Stimulated activated effector memory CD8-positive, alpha-beta T cell treated with anti-CD3 and anti-CD28 coated beads, Interleukin-12 subunit alpha, Interleukin-12 subunit beta, amount 100 ng/mL, for 72 hours (primary cell): ENCODE results near the gene ST8SIA4.
A peak's percentile ranks its signal among the peaks of the same experiment; 100 is the strongest.

Source experiments
- ATAC-seq: fragments of 150-1000 bp; cut with Tn5 transposase; 2 replicates; pipeline ENCODE4 v1.10.0; 2021
- DNase-seq, 2 donors: peaks; one replicate each; pipeline ENCODE4 v3.0.0; 2021 to 2022; ENCODE audit warnings: low spot score in 2 of 2
- H3K27ac Mint-ChIP-seq: one replicate; pipeline ENCODE4 v1.8.0; 2022; ENCODE audit warnings: mild to moderate bottlenecking, mixed read lengths
- H3K36me3 Mint-ChIP-seq: one replicate; pipeline ENCODE4 v1.8.0; 2022; ENCODE audit warnings: mild to moderate bottlenecking, mixed read lengths
- H3K4me1 Mint-ChIP-seq: one replicate; pipeline ENCODE4 v1.8.0; 2022; ENCODE audit warnings: mixed read lengths
- H3K4me3 Mint-ChIP-seq: one replicate; pipeline ENCODE4 v1.8.0; 2022; ENCODE audit warnings: mild to moderate bottlenecking, mixed read lengths
- H3K9me3 Mint-ChIP-seq: one replicate; pipeline ENCODE4 v1.8.0; 2022; ENCODE audit warnings: mixed read lengths

ST8SIA4 gene, protein sequence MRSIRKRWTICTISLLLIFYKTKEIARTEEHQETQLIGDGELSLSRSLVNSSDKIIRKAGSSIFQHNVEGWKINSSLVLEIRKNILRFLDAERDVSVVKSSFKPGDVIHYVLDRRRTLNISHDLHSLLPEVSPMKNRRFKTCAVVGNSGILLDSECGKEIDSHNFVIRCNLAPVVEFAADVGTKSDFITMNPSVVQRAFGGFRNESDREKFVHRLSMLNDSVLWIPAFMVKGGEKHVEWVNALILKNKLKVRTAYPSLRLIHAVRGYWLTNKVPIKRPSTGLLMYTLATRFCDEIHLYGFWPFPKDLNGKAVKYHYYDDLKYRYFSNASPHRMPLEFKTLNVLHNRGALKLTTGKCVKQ

DNA sequence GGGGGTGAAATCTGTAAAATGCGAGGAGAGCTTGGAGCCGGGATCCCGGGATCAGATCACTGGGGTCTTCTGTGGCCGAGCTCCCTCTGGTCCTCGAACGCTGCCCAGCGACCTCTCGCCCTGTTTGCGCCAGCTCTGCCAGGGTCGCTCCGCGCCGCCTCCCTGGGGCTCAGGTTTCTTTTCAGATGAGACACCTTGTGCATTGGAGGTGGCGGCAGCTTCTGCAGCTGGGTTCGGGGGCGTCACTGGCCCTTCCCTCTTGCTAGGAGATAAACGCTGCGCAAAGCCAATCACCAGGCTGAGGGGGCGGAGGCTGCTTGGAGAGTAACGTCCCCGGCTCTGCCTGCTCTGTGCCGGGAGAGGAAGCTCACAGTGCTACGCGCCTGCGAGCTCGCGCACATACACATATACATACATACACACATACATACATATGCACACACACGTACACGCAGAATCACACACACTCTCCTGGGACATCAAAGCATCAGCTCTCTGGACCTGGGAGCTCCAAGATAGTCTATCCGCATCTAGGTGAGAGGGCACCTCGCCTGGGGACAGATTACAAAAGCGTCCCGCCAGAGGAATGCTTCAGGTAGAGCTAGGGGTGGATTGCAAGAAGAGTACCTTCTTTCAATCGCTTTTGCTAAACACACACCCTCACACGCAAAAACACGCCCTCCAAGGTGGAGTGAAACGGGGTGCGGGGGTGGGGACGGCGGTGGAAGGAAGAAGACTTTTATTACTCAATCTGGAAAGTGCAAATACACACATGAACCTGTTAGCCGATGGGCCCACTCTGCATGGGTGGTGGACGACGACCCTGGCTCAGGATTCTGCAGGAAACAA, at the start of gene ST8SIA4:
Gene ST8SIA4, minus strand, starts transcription at position 244 of the 849 bp plus-strand sequence. CDS start 327 bp downstream, outside the sequence.
- H3K36me3 Mint-ChIP-seq: peaks cover 63% of the 10 kb centered on the region
- H3K4me1 Mint-ChIP-seq: peaks cover 47% of the 10 kb centered on the region
- DNase-seq: peak; percentile 71 to 92
- peak within 1 kb of the TSS; percentile 100 for H3K27ac Mint-ChIP-seq
- no peaks in the 10 kb centered on the region for H3K9me3 Mint-ChIP-seq
- ATAC-seq: peak; percentile 81
- H3K4me3 Mint-ChIP-seq: peak within 1 kb of the TSS; percentile 100

DNA sequence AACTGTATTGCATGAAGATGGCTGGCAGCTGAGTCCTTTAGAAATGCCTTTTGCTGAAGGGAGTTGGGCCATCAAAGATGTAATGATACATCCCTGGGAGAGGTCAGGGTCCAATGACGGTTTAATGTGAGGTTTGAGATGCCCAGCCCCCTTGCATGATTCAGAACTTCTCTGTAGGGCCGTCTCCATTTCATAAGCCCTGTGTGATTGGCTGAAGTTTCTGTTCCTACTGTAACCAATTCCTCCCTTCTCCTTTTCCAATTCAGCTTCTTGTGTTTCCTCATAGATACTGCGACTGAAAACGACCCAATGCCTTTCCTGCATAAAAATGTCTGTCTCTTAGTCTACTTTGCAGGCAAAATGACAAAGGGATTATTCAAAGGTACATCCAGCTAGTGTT, 47.9 kb upstream of the ST8SIA4 start:
- no peak for ATAC-seq
- H3K4me1 Mint-ChIP-seq: no peaks in the 10 kb centered on the region
- DNase-seq: no peak
- H3K9me3 Mint-ChIP-seq: peaks cover 10% of the 10 kb centered on the region
- no peaks in the 10 kb centered on the region for H3K36me3 Mint-ChIP-seq
- H3K4me3 Mint-ChIP-seq: no peak overlapping the region
- H3K27ac Mint-ChIP-seq: no peak overlapping the region

- Mint-ChIP-seq H3K4me3 (no peak overlapping the region), H3K9me3 (no peaks in the 10 kb centered on the region), H3K4me1 (peaks cover 24% of the 10 kb centered on the region), H3K27ac (no peak overlapping the region), H3K36me3 (peaks cover 8% of the 10 kb centered on the region)
- ATAC-seq (peak; percentile 78), DNase-seq (no peak)
These were observed 10.2 kb upstream of the ST8SIA4 start for GRCh38 chr5:100913298-100913697.

GRCh38 chr5:100909034-100909433, 6.0 kb upstream of the ST8SIA4 start:
- DNase-seq: no peak
- Mint-ChIP-seq H3K4me1 (peaks cover 52% of the 10 kb centered on the region), H3K4me3 (no peak overlapping the region), H3K27ac (no peak overlapping the region), H3K36me3 (peaks cover 7% of the 10 kb centered on the region), H3K9me3 (no peaks in the 10 kb centered on the region)
- no peak for ATAC-seq

DNA sequence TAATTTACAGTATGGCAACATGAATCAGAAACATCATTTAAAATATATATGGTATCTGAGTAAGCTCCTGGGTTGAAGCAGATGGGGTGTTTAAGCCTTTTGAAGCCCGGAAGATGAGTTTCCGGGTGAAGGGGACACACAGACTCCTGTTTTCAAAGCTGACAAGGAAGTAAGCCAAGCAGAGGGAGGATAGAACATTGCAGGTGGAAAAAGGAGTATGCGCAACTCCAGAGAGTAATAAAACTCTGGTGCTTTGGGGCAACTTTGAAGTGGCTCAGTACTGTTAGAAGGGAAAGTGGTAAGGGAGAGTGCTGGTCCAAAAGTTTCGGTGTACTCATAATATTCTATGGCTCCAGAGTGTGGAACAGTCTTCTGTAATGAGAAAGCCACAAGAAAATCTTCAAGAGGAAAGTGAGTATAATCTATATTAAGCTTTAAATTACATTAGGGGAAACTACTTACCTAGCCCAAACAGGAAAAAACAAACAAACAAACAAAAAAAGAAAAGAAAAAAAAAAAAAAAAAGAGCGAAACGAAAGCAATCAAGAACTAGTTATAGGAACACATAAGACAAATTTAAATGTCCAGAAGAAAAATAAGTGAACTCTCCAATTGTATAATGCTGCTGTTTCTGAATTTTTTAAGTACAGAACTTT, 2.3 kb upstream of the ST8SIA4 start:
- DNase-seq (peak in 1 of 2 donors; percentile 58), ATAC-seq (no peak)
- peaks cover 45% of the 10 kb centered on the region for H3K4me1 Mint-ChIP-seq

GRCh38 chr5:100904259-100904861, 1.3 kb upstream of the ST8SIA4 start:
- H3K9me3 Mint-ChIP-seq: no peaks in the 10 kb centered on the region
- ATAC-seq (peak; percentile 39), DNase-seq (peak; percentile 17 to 78)
- H3K4me3 Mint-ChIP-seq: peak overlapping the region; percentile 100
- H3K36me3 Mint-ChIP-seq: peaks cover 52% of the 10 kb centered on the region
- peaks cover 45% of the 10 kb centered on the region for H3K4me1 Mint-ChIP-seq
- H3K27ac Mint-ChIP-seq: peak overlapping the region; percentile 100

More for the DNA sequence above, 2.3 kb upstream of the ST8SIA4 start:
- Mint-ChIP-seq H3K4me3 (peak overlapping the region; percentile 100), H3K27ac (peak overlapping the region; percentile 100), H3K36me3 (peaks cover 42% of the 10 kb centered on the region), H3K9me3 (no peaks in the 10 kb centered on the region)

DNA sequence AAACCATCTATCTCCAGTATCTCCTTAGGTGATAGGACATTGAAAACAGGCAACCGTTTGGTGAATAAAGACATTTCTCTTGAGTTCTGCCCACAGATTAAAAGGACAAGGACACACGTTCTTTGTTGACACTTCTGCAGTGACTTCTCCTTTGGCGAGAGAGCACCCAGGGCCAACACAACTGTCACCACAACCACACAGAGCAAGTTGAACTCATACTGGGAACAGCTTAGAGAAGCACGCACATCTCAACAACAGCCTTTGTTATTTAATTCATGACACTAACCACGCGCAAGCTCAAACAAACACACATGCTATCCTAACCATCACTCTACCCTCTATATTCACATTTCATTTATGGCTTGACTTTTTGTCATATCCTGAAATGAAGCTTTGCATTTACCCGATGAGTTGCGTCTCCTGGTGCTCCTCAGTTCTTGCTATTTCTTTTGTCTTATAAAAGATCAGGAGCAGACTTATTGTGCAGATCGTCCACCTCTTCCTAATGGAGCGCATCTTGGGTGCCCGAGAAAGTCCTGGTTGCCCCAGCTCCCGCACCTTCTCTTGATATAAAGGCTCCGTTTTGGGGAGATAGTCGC, 543 bp downstream of the ST8SIA4 start:
- peak overlapping the region; percentile 100 for H3K27ac Mint-ChIP-seq
- peaks cover 70% of the 10 kb centered on the region for H3K36me3 Mint-ChIP-seq
- peak overlapping the region; percentile 100 for H3K4me3 Mint-ChIP-seq
- H3K4me1 Mint-ChIP-seq: peaks cover 40% of the 10 kb centered on the region
- DNase-seq (peak; percentile 18 to 70), ATAC-seq (peak; percentile 49)
- no peaks in the 10 kb centered on the region for H3K9me3 Mint-ChIP-seq

DNA sequence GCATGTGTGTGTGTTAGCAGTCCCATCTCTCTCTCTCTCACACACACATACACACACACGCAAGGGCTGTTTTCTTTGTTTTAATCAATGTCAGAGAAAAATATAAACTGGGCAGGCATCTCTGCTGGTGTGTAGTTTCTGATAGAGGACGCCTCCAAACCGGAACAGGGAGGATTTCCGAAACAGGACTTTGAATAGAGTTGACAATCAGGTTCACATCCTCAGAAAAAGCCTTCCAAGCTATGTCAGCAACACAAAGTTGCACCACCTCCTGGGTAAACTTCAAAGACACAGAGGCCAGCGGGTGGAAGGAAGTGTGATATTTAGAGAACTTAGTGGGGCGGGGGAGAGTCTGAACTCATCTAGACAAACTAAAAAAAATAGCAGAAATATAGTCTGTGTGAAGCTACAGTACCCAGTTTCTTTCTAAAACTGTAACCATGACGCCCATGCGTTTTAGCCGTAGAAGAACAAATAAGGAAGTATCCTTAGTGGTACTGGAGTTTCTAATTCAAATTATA, 1.2 kb downstream of the ST8SIA4 start:
- Mint-ChIP-seq H3K9me3 (no peaks in the 10 kb centered on the region), H3K4me3 (peak overlapping the region; percentile 100), H3K36me3 (peaks cover 77% of the 10 kb centered on the region), H3K4me1 (peaks cover 37% of the 10 kb centered on the region), H3K27ac (peak overlapping the region; percentile 100)
- DNase-seq: peak; percentile 24 to 69
- ATAC-seq: no peak

DNA sequence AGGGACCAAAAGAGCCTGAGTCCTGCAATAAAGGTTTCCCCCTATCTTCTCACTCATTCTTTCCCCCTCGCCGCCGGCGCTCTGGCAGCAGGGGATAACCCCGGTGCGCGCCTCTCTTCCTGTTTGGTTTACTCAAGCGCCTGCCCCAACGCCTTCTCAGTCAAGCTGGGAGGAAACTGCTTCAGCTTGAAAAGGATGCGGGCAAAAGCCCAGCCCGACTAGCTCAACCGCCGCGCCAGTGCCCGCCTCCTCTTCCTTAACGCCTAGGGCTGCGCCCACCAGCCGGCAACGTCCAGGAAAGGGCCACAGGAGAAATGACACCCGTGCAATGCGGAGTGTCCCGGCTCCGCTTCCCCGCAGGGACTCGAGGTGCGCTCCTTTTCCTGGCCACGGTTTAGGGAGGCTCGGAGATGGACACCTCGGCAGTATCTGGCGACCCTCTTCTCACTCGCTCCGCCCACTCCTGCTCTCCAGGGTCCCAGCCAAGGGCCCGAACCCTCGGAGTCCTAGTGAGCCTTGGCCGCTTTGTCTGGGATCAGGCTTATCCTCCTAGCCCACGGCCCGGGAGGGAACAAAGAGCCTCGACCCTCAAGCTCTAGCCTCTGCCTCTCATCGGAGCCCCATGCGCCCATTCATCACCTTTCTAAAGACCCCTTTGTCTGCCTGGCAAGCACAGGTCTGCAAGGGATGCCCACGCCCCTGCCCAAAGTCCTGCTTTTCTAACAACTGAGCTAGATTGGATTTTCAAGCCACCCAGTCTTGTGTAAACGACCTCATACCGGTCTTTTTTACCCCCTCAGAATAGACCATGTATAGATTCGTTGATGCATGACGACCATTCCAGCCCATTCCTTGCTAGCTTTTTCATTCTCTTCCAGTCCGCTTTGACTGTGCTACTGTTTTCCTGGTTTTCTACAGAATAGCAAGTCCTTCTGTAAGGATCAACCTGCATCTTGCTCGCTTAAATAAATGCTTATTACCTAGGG, 2.0 kb downstream of the ST8SIA4 start:
- ATAC-seq: peak; percentile 75
- Mint-ChIP-seq H3K27ac (peak overlapping the region; percentile 100), H3K36me3 (peaks cover 85% of the 10 kb centered on the region), H3K9me3 (no peaks in the 10 kb centered on the region), H3K4me1 (peaks cover 39% of the 10 kb centered on the region), H3K4me3 (peak overlapping the region; percentile 100)
- peak; percentile 74 to 96 for DNase-seq

DNA sequence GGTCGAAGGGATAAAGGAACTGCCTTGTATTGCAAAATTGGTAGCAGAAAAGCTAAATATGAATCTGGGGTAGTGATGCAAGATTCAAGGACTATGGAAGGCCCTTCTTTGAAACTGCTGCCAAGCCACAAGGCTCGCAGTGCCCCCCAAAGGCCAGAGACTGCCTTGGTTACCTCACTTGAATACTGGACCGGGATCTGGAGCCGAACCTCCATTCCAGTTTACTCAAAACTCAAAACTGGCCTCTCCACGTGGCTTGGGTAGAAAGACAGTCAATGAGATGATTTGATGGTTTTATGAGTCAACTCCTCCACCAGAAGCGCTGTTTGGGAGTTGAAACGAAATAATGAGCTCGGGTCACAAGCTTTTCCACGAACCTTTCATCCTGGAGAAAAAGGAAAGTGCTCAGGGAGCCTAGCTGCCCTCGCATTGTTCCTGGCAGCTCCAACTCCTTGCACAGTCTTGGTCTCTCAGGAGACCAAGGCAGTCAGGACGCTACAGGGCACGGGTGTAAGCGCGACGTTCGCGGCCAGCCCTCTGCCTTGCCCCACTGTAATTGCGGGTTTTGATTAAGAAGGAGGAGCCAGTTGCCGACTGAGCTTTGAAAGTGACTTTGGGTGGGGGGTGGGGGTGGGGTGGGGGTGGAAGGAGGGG, 2.8 kb downstream of the ST8SIA4 start:
- Mint-ChIP-seq H3K4me1 (peaks cover 42% of the 10 kb centered on the region), H3K9me3 (no peaks in the 10 kb centered on the region), H3K4me3 (peak overlapping the region; percentile 100), H3K27ac (peak overlapping the region; percentile 100), H3K36me3 (peaks cover 93% of the 10 kb centered on the region)
- DNase-seq (peak; percentile 61 to 89), ATAC-seq (peak; percentile 54)

DNA sequence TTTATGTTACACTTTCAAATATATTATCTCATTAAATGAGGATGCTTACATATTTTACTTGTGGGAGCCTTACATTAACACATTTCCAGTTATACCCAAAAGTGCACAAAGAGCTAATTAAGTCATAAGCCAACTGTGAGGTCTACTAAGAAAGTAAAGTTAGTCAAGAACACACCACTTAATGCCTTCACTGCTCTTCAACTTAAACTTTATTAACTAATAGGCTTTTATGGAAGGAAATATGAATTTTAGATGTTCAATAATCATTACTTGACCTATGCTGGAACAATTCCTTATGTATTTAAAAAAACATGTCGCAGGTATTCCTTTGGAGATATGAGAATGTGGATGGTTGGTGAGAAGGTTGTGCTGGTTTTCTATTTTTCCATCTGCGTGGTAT, 3.4 kb downstream of the ST8SIA4 start:
- Mint-ChIP-seq H3K27ac (peak overlapping the region; percentile 100), H3K4me3 (peak overlapping the region; percentile 100), H3K36me3 (peaks cover 99% of the 10 kb centered on the region), H3K9me3 (no peaks in the 10 kb centered on the region), H3K4me1 (peaks cover 44% of the 10 kb centered on the region)
- no peak for DNase-seq
- ATAC-seq: no peak

- DNase-seq: no peak
- Mint-ChIP-seq H3K27ac (peak overlapping the region; percentile 100), H3K9me3 (no peaks in the 10 kb centered on the region), H3K4me1 (peaks cover 51% of the 10 kb centered on the region), H3K4me3 (peak overlapping the region; percentile 100), H3K36me3 (peaks cover 100% of the 10 kb centered on the region)
- no peak for ATAC-seq
These were observed 4.4 kb downstream of the ST8SIA4 start for GRCh38 chr5:100898504-100899346.
